CD8-positive, alpha-beta memory T cell (primary cell): ENCODE results near the gene KARS1. TPM values are rescaled to one million over a fixed set of nuclear protein-coding genes. Genes with fewer than 3 reads are reported as not detected.

Experiments used
- CTCF ChIA-PET: fragments of 350-600 bp; sonication (Branson Sonifier 250); formaldehyde crosslinking; loops from one replicate; lab custom pipeline; 2021; ENCODE audit warnings: antibody characterized with exemption; lab: Charles Lee
- POLR2A ChIA-PET: fragments of 350-600 bp; sonication (Branson Sonifier 250); formaldehyde crosslinking; loops from one replicate; lab custom pipeline; 2021; ENCODE audit warnings: antibody characterized with exemption; lab: Charles Lee
- DNase-seq, 5 donors: peaks; one replicate each; pipeline versions ENCODE4 v3.0.0 to v3.0.0-alpha.2; 2020 to 2022; ENCODE audit warnings: mixed read lengths in 1 of 5
- H3K27ac ChIP-seq: one replicate; pipeline ENCODE4 v1.7.0; 2013; ENCODE audit warnings: low read depth, mild to moderate bottlenecking, low read length, moderate library complexity
- H3K27me3 ChIP-seq: 2 replicates; pipeline ENCODE4 v1.7.0; 2013; ENCODE audit warnings: low read length, mild to moderate bottlenecking; ENCODE audit not compliant: insufficient read depth, poor library complexity, severe bottlenecking
- H3K36me3 ChIP-seq: 2 replicates; pipeline ENCODE4 v1.7.0; 2013; ENCODE audit warnings: mild to moderate bottlenecking, low read length, moderate library complexity; ENCODE audit not compliant: insufficient read depth
- H3K4me1 ChIP-seq: 2 replicates; pipeline ENCODE4 v1.7.0; 2013; ENCODE audit warnings: mild to moderate bottlenecking, low read length, moderate library complexity; ENCODE audit not compliant: insufficient read depth
- H3K4me3 ChIP-seq: 2 replicates; pipeline ENCODE4 v1.7.0; 2013; ENCODE audit warnings: mild to moderate bottlenecking, low read length
- H3K9me3 ChIP-seq: 2 replicates; pipeline ENCODE4 v1.7.0; 2013; ENCODE audit warnings: mild to moderate bottlenecking, low read length
- H3K27ac Mint-ChIP-seq, 8 donors: one replicate each; pipeline ENCODE4 v1.8.0; 2020 to 2021; ENCODE audit warnings: mixed read lengths in 8 of 8, mild to moderate bottlenecking in 6 of 8, inconsistent platforms in 3 of 8, moderate library complexity in 3 of 8
- H3K27me3 Mint-ChIP-seq, 2 donors: one replicate each; pipeline ENCODE4 v1.8.0; 2020 to 2021; ENCODE audit warnings: mixed read lengths in 2 of 2, mild to moderate bottlenecking in 1 of 2, moderate library complexity in 1 of 2
- H3K36me3 Mint-ChIP-seq, 3 donors: one replicate each; pipeline ENCODE4 v1.8.0; 2020 to 2021; ENCODE audit warnings: mixed read lengths in 3 of 3, inconsistent platforms in 1 of 3, mild to moderate bottlenecking in 1 of 3
- H3K4me1 Mint-ChIP-seq, 3 donors: one replicate each; pipeline ENCODE4 v1.8.0; 2020 to 2021; ENCODE audit warnings: mixed read lengths in 3 of 3, inconsistent platforms in 1 of 3, mild to moderate bottlenecking in 1 of 3
- H3K4me3 Mint-ChIP-seq, 7 donors: one replicate each; pipeline ENCODE4 v1.8.0; 2020 to 2021; ENCODE audit warnings: mixed read lengths in 7 of 7, mild to moderate bottlenecking in 6 of 7, moderate library complexity in 4 of 7, inconsistent platforms in 2 of 7
- H3K9me3 Mint-ChIP-seq, 5 donors: one replicate each; pipeline ENCODE4 v1.8.0; 2020 to 2022; ENCODE audit warnings: mixed read lengths in 5 of 5, mild to moderate bottlenecking in 3 of 5, moderate library complexity in 2 of 5, inconsistent platforms in 1 of 5
- polyA plus RNA-seq: library from polyadenylated mRNA; unstranded; fragments of 300-500 nt; fragmentation: Illumina TruSeq; gene quantifications from one replicate; pipeline ENCODE4 v1.2.3, GENCODE V29; 2021
- total RNA-seq, 2 experiments: library from RNA; stranded (reverse); gene quantifications; one replicate each; pipeline ENCODE4 v1.2.3, GENCODE V29; 2021

Gene KARS1
- total and polyA plus RNA-seq, 3 experiments from 2014 or later: 258 to 307 (median 291) TPM

GRCh38 chr16:75624921-75625334 lies 22.5 kb downstream of the KARS1 start:
- peaks cover 52% of the 10 kb centered on the region for H3K4me1 ChIP-seq
- POLR2A ChIA-PET: no interaction called here
- peak overlapping the region; percentile 0 to 93 (median 82) for H3K27ac Mint-ChIP-seq
- H3K36me3 ChIP-seq: peaks cover 29% of the 10 kb centered on the region
- no peaks in the 10 kb centered on the region for H3K9me3 ChIP-seq
- H3K4me1 Mint-ChIP-seq: peaks cover 63 to 83% (median 73%) of the 10 kb centered on the region in 3 donors
- H3K4me3 Mint-ChIP-seq: peak overlapping the region; percentile 11 to 65 (median 42)
- H3K9me3 Mint-ChIP-seq: peaks cover 0 to 3% (median 0%) of the 10 kb centered on the region in 5 donors
- no peaks in the 10 kb centered on the region for H3K27me3 Mint-ChIP-seq
- DNase-seq: no peak
- H3K4me3 ChIP-seq: no peak overlapping the region
- no peaks in the 10 kb centered on the region for H3K27me3 ChIP-seq
- CTCF ChIA-PET: no interaction called here
- H3K27ac ChIP-seq: no peak overlapping the region
- peaks cover 19 to 61% (median 32%) of the 10 kb centered on the region in 3 donors for H3K36me3 Mint-ChIP-seq

DNA sequence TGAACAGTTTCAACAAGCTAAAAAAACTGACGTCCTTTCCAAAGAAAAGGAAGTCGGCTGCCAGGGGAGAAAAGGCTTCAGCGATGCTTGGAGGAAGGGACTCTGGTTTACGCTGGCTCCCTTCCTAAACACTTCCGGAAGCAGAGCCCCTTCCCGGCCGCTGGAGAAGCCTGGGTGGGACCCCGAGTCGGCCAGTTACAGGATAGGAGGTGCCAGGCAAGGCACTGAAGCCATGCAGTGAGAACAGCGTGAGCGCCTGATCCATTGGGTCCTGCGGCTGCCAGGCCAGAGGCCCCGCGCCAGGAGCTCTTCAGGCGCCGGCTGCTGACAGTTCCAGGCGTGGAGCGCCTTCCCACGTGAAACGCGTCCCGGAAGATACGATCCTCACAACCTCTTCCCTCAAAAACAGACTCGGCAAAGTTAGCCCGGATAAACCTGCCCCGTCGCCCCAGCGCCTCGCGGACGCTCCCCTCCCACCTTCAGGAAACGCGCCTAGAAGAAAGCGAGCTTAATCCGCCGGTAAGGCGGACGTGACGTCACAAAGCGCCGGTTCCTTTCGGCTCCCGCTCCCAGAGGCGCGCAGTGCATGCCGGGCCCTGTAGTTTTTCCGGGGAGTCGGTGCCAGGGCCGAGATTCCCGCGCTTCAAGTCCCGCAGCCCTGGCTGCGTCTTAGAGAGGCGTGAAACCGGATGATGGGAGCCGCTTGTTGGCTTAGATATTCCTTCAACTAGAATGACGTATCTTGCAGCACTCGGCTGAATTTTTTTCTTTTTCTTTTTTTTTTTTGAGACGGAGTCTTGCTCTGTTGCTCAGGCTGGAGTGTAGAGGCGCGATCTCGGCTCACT lies 24.5 kb downstream of the KARS1 start, which contains the start of gene ADAT1:
Gene ADAT1, minus strand, starts transcription at position 521 of the 845 bp plus-strand sequence. CDS start 2,482 bp downstream, outside the sequence.
- Mint-ChIP-seq H3K27me3 (no peaks in the 10 kb centered on the region), H3K27ac (peak within 1 kb of the TSS; percentile 95 to 100 (median 98)), H3K4me3 (peak within 1 kb of the TSS; percentile 95 to 99 (median 96)), H3K9me3 (peaks cover 0 to 3% (median 0%) of the 10 kb centered on the region in 5 donors), H3K4me1 (peaks cover 64 to 86% (median 78%) of the 10 kb centered on the region in 3 donors), H3K36me3 (peaks cover 23 to 56% (median 34%) of the 10 kb centered on the region in 3 donors)
- Histone ChIP-seq H3K9me3 (no peaks in the 10 kb centered on the region), H3K27me3 (no peaks in the 10 kb centered on the region), H3K27ac (peak within 1 kb of the TSS; percentile 96), H3K4me3 (peak within 1 kb of the TSS; percentile 75), H3K36me3 (peaks cover 30% of the 10 kb centered on the region), H3K4me1 (peaks cover 60% of the 10 kb centered on the region)
- CTCF ChIA-PET: interaction anchor here (0.9 to 4.4 kb wide), 12 partner anchors 22 to 189 kb away, joined by 3 to 46 read pairs (median 5); partner anchors contain the start of genes CFDP1, GABARAPL2, KARS1 and TERF2IP
- POLR2A ChIA-PET: interaction anchor here (0.6 to 4.6 kb wide), 11 partner anchors 26 to 638 kb away, joined by 3 to 148 read pairs (median 7); partner anchors contain the start of genes CFDP1, GABARAPL2, KARS1 and TERF2IP
- peak; percentile 96 to 99 (median 98) for DNase-seq

DNA sequence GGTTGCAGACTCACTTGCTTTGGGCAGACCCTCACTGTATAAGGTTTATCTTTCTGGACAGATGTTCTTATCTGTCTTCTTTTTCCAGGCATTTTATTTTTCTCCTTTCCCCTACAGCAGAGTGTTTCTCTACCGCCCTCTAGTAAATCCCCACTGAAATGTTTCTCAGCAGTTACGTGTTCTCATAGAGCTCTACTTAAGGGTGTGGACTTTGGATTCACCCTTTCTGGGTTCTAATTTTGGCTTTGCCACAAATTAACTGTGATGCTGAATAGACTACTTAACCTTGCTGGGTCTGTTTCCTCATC lies 26.3 kb downstream of the KARS1 start:
- DNase-seq: peak in 1 of 5 donors; percentile 36
- H3K9me3 ChIP-seq: no peaks in the 10 kb centered on the region
- H3K4me1 ChIP-seq: peaks cover 60% of the 10 kb centered on the region
- ChIA-PET CTCF (interaction anchor here (0.7 to 4.4 kb wide), 15 partner anchors 12 to 187 kb away, joined by 3 to 46 read pairs (median 5); partner anchors contain the start of genes CFDP1, GABARAPL2, KARS1 and TERF2IP), POLR2A (interaction anchor here (1.3 to 4.6 kb wide), 5 partner anchors 11 to 105 kb away, joined by 3 to 148 read pairs (median 6); partner anchors contain the start of genes GABARAPL2, KARS1, TERF2IP and TMEM231)
- H3K27me3 ChIP-seq: no peaks in the 10 kb centered on the region
- Mint-ChIP-seq H3K27ac (peak overlapping the region; percentile 95 to 100 (median 98)), H3K4me1 (peaks cover 63 to 81% (median 79%) of the 10 kb centered on the region in 3 donors), H3K4me3 (peak overlapping the region; percentile 95 to 99 (median 96)), H3K9me3 (peaks cover 0 to 3% (median 0%) of the 10 kb centered on the region in 5 donors), H3K27me3 (peaks cover 0 to 2% of the 10 kb centered on the region in 2 donors), H3K36me3 (peaks cover 15 to 51% (median 23%) of the 10 kb centered on the region in 3 donors)
- peak overlapping the region; percentile 76 for H3K27ac ChIP-seq
- H3K36me3 ChIP-seq: peaks cover 26% of the 10 kb centered on the region
- peak overlapping the region; percentile 1 for H3K4me3 ChIP-seq

- Histone ChIP-seq H3K27ac (peak overlapping the region; percentile 76), H3K4me1 (peaks cover 65% of the 10 kb centered on the region), H3K27me3 (no peaks in the 10 kb centered on the region), H3K9me3 (no peaks in the 10 kb centered on the region), H3K36me3 (peaks cover 22% of the 10 kb centered on the region), H3K4me3 (peak overlapping the region; percentile 1)
- H3K4me3 Mint-ChIP-seq: peak overlapping the region; percentile 95 to 99 (median 96)
- peaks cover 64 to 83% (median 81%) of the 10 kb centered on the region in 3 donors for H3K4me1 Mint-ChIP-seq
- H3K27me3 Mint-ChIP-seq: peaks cover 0 to 2% of the 10 kb centered on the region in 2 donors
- ChIA-PET POLR2A (interaction anchor here (1.3 to 4.6 kb wide), 6 partner anchors 10 to 104 kb away, joined by 3 to 148 read pairs (median 11); partner anchors contain the start of genes GABARAPL2, KARS1, TERF2IP and TMEM231), CTCF (interaction anchor here (0.9 to 4.4 kb wide), 12 partner anchors 11 to 143 kb away, joined by 3 to 46 read pairs (median 7); partner anchors contain the start of genes GABARAPL2, KARS1, TERF2IP and TMEM231)
- DNase-seq: peak; percentile 32 to 91 (median 82)
- peaks cover 18 to 51% (median 19%) of the 10 kb centered on the region in 3 donors for H3K36me3 Mint-ChIP-seq
- H3K27ac Mint-ChIP-seq: peak overlapping the region; percentile 95 to 100 (median 98)
- H3K9me3 Mint-ChIP-seq: peaks cover 0 to 3% (median 0%) of the 10 kb centered on the region in 5 donors
These were observed 26.9 kb downstream of the KARS1 start for GRCh38 chr16:75620326-75621169.

GRCh38 chr16:75618780-75619179 lies 28.7 kb downstream of the KARS1 start:
- Histone ChIP-seq H3K27me3 (no peaks in the 10 kb centered on the region), H3K27ac (no peak overlapping the region), H3K9me3 (no peaks in the 10 kb centered on the region), H3K36me3 (peaks cover 32% of the 10 kb centered on the region), H3K4me3 (no peak overlapping the region), H3K4me1 (peaks cover 77% of the 10 kb centered on the region)
- CTCF ChIA-PET: interaction anchor here (0.9 to 1.7 kb wide), 5 partner anchors 29 to 185 kb away, joined by 3 to 13 read pairs (median 3); partner anchors contain the start of genes CFDP1, KARS1 and TERF2IP
- Mint-ChIP-seq H3K4me3 (peak overlapping the region; percentile 27 to 96 (median 51)), H3K4me1 (peaks cover 72 to 91% (median 84%) of the 10 kb centered on the region in 3 donors), H3K27me3 (peaks cover 0 to 2% of the 10 kb centered on the region in 2 donors), H3K36me3 (peaks cover 17 to 64% (median 19%) of the 10 kb centered on the region in 3 donors), H3K9me3 (peaks cover 0 to 3% (median 0%) of the 10 kb centered on the region in 5 donors), H3K27ac (peak overlapping the region; percentile 82 to 100 (median 96))
- POLR2A ChIA-PET: interaction anchor here (1.8 to 4.5 kb wide), 2 partner anchors 30 to 102 kb away, joined by 16 to 35 read pairs; partner anchors contain the start of genes KARS1 and TERF2IP
- DNase-seq: no peak

- H3K36me3 Mint-ChIP-seq: peaks cover 22 to 72% (median 25%) of the 10 kb centered on the region in 3 donors
- H3K27ac ChIP-seq: peak overlapping the region; percentile 52
- H3K4me1 Mint-ChIP-seq: peaks cover 66 to 89% (median 81%) of the 10 kb centered on the region in 3 donors
- H3K4me3 ChIP-seq: no peak overlapping the region
- H3K9me3 ChIP-seq: no peaks in the 10 kb centered on the region
- CTCF ChIA-PET: interaction anchor here (0.7 to 1.9 kb wide), 3 partner anchors 31 to 552 kb away, joined by 3 to 5 read pairs (median 5); partner anchors contain the start of genes KARS1 and TERF2IP
- peaks cover 0 to 2% of the 10 kb centered on the region in 2 donors for H3K27me3 Mint-ChIP-seq
- H3K4me3 Mint-ChIP-seq: peak overlapping the region; percentile 65 to 89 (median 75)
- POLR2A ChIA-PET: interaction anchor here (4.5 kb wide), 1 partner anchor 31 kb away, joined by 35 read pairs; the partner anchor contains the start of genes KARS1 and TERF2IP
- H3K4me1 ChIP-seq: peaks cover 74% of the 10 kb centered on the region
- peak overlapping the region; percentile 81 to 100 (median 97) for H3K27ac Mint-ChIP-seq
- H3K36me3 ChIP-seq: peaks cover 44% of the 10 kb centered on the region
- DNase-seq: no peak
- H3K27me3 ChIP-seq: no peaks in the 10 kb centered on the region
- peaks cover 0 to 3% (median 0%) of the 10 kb centered on the region in 5 donors for H3K9me3 Mint-ChIP-seq
These were observed 30.3 kb downstream of the KARS1 start for GRCh38 chr16:75617121-75617520.
